Gastrocnemius medialis (tissue), 4 donors: ENCODE data around the gene SCML1. TPM values are rescaled to one million over a fixed set of nuclear protein-coding genes. Genes with fewer than 3 reads are reported as not detected.

ENCODE experiments used
- ATAC-seq, 2 donors: fragments of 150-250 bp; one replicate each; pipeline ENCODE4 v1.9.1; 2016
- DNase-seq, 2 donors: peaks; one replicate each; pipeline ENCODE4 v3.0.0-alpha.2; 2019
- H3K27ac ChIP-seq, 4 donors: fragments of 200-600 bp; sonication (generic); 1 replicate in 1 of 4; 2 replicates in 3 of 4; pipeline ENCODE4 v1.5.1; 2016 to 2018; ENCODE audit warnings: mild to moderate bottlenecking in 2 of 4, moderate library complexity in 1 of 4
- H3K27me3 ChIP-seq, 3 donors: fragments of 200-600 bp; sonication (generic) in 2 of 3; 1 replicate in 1 of 3; 2 replicates in 2 of 3; pipeline versions ENCODE4 v1.5.1 to v1.6.0; 2016 to 2019; ENCODE audit warnings: mild to moderate bottlenecking in 1 of 3, moderate library complexity in 1 of 3
- H3K36me3 ChIP-seq, 2 donors: fragments of 200-600 bp; sonication (generic) in 1 of 2; one replicate each; pipeline ENCODE4 v1.5.1; 2017 to 2018
- H3K4me1 ChIP-seq, 2 donors: fragments of 200-600 bp; sonication (generic) in 1 of 2; one replicate each; pipeline ENCODE4 v1.5.1; 2016 to 2017; ENCODE audit warnings: mild to moderate bottlenecking in 2 of 2
- H3K4me3 ChIP-seq, 4 donors: fragments of 200-600 bp; sonication (generic) in 3 of 4; 1 replicate in 1 of 4; 2 replicates in 3 of 4; pipeline ENCODE4 v1.5.1; 2016 to 2019; ENCODE audit warnings: mild to moderate bottlenecking in 2 of 4
- H3K9me3 ChIP-seq, 3 donors: fragments of 200-600 bp; sonication (generic) in 2 of 3; 1 replicate in 1 of 3; 2 replicates in 2 of 3; pipeline ENCODE4 v1.5.1; 2016 to 2019
- POLR2A ChIP-seq, 2 donors: fragments of 450-650 bp; IDR thresholded peaks; one replicate each; pipeline ENCODE4 v1.6.1; 2017; ENCODE audit warnings: antibody characterized with exemption in 2 of 2, mild to moderate bottlenecking in 2 of 2, moderate library complexity in 2 of 2
- in situ Hi-C, 4 donors: fragments of 200-750 bp; cut with MboI; loops; one replicate each; pipeline versions ENCODE4 v1.15.0 to v1.8.0; 2017; ENCODE audit warnings: low sequenced_read_pairs in 4 of 4
- intact Hi-C: fragments of 100-400 bp; cut with DNase I; formaldehyde crosslinking; loops from one replicate; pipeline ENCODE4 v1.15.1; 2023; ENCODE audit warnings: low total_unique reads
- total RNA-seq, 4 donors: library from RNA; depleted of rRNA; stranded (reverse); fragments of >200 nt; gene quantifications; one replicate each; pipeline versions ENCODE4 v1.1.0 to v1.2.3, GENCODE V29; 2016
- TF ChIP-seq, protein P1 (sequence below), 5 experiments: fragments of 450-650 bp in 3 of 5; fragments of 200-600 bp in 2 of 5; sonication (generic) in 2 of 5; IDR thresholded peaks in 4 of 5; conservative IDR thresholded peaks in 1 of 5; 1 replicate in 4 of 5; 2 replicates in 1 of 5; pipeline ENCODE4 v1.5.1; 2016 to 2019; ENCODE audit warnings: antibody characterized with exemption in 5 of 5, mild to moderate bottlenecking in 3 of 5, moderate library complexity in 3 of 5

SCML1 gene
- total RNA-seq, 4 donors from 2014 or later: 5.6 to 29.0 (median 5.8) TPM

DNA sequence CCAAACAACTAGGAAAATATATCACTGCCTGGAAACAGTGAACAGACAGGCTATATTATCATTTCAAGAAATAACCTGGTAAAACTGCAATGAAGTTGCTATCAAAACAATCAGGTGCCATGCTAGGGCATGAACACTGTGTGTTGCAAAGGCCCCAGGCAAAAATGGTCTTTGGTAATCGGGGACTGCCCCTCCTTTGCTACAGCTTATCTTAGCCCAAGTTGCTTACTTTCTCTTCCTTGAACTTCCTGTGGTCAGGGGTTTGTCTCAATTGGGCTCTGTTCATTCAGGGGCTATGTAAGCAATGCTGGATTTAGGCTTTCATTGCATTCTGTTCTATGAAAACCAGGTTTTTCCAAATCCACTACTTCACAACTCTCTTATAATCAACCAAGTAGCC lies 30.4 kb downstream of the SCML1 start:
- Histone ChIP-seq H3K9me3 (no peaks in the 10 kb centered on the region), H3K4me3 (no peak overlapping the region), H3K27ac (no peak overlapping the region), H3K36me3 (no peaks in the 10 kb centered on the region), H3K4me1 (no peaks in the 10 kb centered on the region), H3K27me3 (no peaks in the 10 kb centered on the region)
- in situ Hi-C loops (no loop called here), intact Hi-C loops (no loop called here)
- TF ChIP-seq, protein P1, sequence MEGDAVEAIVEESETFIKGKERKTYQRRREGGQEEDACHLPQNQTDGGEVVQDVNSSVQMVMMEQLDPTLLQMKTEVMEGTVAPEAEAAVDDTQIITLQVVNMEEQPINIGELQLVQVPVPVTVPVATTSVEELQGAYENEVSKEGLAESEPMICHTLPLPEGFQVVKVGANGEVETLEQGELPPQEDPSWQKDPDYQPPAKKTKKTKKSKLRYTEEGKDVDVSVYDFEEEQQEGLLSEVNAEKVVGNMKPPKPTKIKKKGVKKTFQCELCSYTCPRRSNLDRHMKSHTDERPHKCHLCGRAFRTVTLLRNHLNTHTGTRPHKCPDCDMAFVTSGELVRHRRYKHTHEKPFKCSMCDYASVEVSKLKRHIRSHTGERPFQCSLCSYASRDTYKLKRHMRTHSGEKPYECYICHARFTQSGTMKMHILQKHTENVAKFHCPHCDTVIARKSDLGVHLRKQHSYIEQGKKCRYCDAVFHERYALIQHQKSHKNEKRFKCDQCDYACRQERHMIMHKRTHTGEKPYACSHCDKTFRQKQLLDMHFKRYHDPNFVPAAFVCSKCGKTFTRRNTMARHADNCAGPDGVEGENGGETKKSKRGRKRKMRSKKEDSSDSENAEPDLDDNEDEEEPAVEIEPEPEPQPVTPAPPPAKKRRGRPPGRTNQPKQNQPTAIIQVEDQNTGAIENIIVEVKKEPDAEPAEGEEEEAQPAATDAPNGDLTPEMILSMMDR (IDR thresholded peaks at IDR 0.05 in 4 of 5, conservative IDR thresholded peaks at IDR 0.05 in 1 of 5): no peak
- TF ChIP-seq POLR2A (IDR thresholded peaks at IDR 0.05): no peak
- ATAC-seq (no peak), DNase-seq (no peak)

DNA sequence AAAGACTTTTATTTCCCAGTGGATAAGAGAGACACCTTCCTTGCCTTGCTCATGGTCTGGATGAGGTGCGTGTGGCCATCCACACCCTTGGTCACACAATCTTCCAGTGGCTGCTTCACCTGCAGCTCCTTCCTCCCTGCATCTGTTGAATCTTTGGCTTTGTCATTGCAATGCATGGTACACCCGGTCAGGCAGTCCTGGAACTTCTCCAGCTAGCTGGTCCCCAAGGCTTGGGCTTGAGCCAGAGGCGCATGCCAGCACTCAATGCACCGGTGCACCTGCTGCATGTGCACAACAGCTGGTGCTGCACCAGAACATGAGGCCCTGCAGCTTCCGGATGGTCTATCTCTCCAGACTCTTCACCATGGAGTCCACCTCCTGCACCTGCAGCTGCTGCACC lies 31.7 kb downstream of the SCML1 start:
- no peak for TF ChIP-seq POLR2A (IDR thresholded peaks at IDR 0.05)
- TF ChIP-seq, protein P1 (IDR thresholded peaks at IDR 0.05 in 4 of 5, conservative IDR thresholded peaks at IDR 0.05 in 1 of 5): no peak
- H3K4me3 ChIP-seq: no peak overlapping the region
- no peaks in the 10 kb centered on the region for H3K9me3 ChIP-seq
- in situ Hi-C loops: no loop called here
- H3K4me1 ChIP-seq: no peaks in the 10 kb centered on the region
- ATAC-seq (no peak), DNase-seq (no peak)
- H3K27me3 ChIP-seq: peaks cover 0 to 3% (median 0%) of the 10 kb centered on the region in 3 donors
- no peaks in the 10 kb centered on the region for H3K36me3 ChIP-seq
- no peak overlapping the region for H3K27ac ChIP-seq
- intact Hi-C loops: no loop called here

DNA sequence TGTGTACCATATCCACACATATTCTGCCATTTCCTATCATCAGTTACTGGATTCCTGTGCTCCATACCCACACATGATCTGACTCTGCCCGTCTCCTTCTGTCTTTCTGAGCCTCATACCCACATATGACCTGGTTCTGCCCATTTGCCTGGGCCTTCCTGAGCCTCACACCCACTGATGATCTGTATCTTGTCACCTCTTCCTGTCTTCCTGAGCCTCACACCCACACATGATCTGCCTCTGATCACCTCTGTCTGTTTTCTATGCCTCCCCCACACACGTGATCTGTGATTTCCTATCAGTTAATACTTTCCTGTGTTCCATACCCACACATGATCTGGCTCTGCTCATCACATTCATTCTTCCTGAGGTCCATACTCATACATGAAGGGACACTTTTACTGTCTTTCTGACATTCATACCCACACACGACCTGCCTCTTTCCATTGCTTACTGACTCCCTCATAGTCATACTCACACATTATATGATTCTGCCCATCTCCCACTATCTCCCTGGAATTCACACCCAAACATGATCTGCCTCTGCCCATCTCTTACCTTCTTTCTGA lies 32.5 kb downstream of the SCML1 start:
- Histone ChIP-seq H3K9me3 (no peaks in the 10 kb centered on the region), H3K27me3 (peaks cover 0 to 3% (median 0%) of the 10 kb centered on the region in 3 donors), H3K36me3 (no peaks in the 10 kb centered on the region), H3K4me3 (no peak overlapping the region), H3K27ac (no peak overlapping the region), H3K4me1 (no peaks in the 10 kb centered on the region)
- no peak for TF ChIP-seq POLR2A (IDR thresholded peaks at IDR 0.05)
- TF ChIP-seq, protein P1 (IDR thresholded peaks at IDR 0.05 in 4 of 5, conservative IDR thresholded peaks at IDR 0.05 in 1 of 5): no peak
- ATAC-seq: no peak
- in situ Hi-C loops: no loop called here
- no peak for DNase-seq
- intact Hi-C loops: no loop called here

DNA sequence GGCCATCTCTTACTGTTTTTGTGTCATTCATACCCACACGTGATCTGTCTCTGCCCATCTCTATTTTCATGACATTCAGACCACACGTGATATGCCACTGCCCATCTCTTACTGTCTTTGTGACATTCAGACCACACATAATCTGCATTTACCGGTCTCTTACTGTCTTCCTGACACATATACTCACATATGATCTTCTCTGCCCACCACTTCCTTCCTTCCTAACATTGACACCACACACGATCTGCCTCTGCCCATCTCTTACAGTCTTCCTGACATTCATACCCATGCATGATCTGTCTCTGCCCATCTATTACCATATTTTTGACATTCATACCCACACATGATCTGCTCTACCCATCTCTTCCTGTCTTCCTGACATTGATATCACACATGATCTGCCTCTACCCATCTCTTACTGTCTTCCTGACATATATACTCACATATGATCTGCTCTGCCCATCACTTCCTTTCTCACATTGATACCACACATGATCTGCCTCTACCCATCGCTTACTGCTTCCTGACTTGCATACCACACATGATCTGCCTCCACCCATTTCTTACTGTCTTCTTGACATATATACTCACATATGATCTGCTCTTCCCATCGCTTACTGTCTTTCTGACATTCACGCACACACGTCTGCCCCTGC lies 36.1 kb downstream of the SCML1 start:
- no peak for DNase-seq
- peaks cover 0 to 3% (median 0%) of the 10 kb centered on the region in 3 donors for H3K27me3 ChIP-seq
- H3K27ac ChIP-seq: no peak overlapping the region
- TF ChIP-seq, protein P1 (IDR thresholded peaks at IDR 0.05 in 4 of 5, conservative IDR thresholded peaks at IDR 0.05 in 1 of 5): no peak
- no peak for TF ChIP-seq POLR2A (IDR thresholded peaks at IDR 0.05)
- H3K4me1 ChIP-seq: no peaks in the 10 kb centered on the region
- no peaks in the 10 kb centered on the region for H3K9me3 ChIP-seq
- in situ Hi-C loops: no loop called here
- intact Hi-C loops: no loop called here
- no peaks in the 10 kb centered on the region for H3K36me3 ChIP-seq
- ATAC-seq: no peak
- no peak overlapping the region for H3K4me3 ChIP-seq
